Left lung (tissue), 10 donors: ENCODE results near the gene USP19. TPM values are rescaled to one million over a fixed set of nuclear protein-coding genes. Genes with fewer than 3 reads are reported as not detected.
A peak's percentile ranks its signal among the peaks of the same experiment; 100 is the strongest.

Experiments used
- ATAC-seq: fragments of 200-7000 bp; cut with Tn5 transposase; one replicate; pipeline ENCODE4 v1.9.1; 2020; ENCODE audit warnings: moderate library complexity
- DNase-seq, 4 donors: peaks; one replicate each; pipeline ENCODE4 v3.0.0-alpha.2; 2013 to 2020
- H3K27ac ChIP-seq, 2 donors: fragments of 200-600 bp; sonication (generic) in 1 of 2; one replicate each; pipeline versions ENCODE4 v1.5.0 to v1.8.0; 2020 to 2021
- H3K27me3 ChIP-seq, 2 donors: fragments of 200-600 bp; sonication (generic) in 1 of 2; one replicate each; pipeline versions ENCODE4 v1.5.0 to v1.8.0; 2020 to 2021
- H3K36me3 ChIP-seq, 2 donors: fragments of 200-600 bp; sonication (generic) in 1 of 2; one replicate each; pipeline versions ENCODE4 v1.5.0 to v1.8.0; 2020 to 2021
- H3K4me1 ChIP-seq, 2 donors: fragments of 200-600 bp; one replicate each; pipeline ENCODE4 v1.8.0; 2021
- H3K4me3 ChIP-seq, 2 donors: fragments of 200-600 bp; sonication (generic) in 1 of 2; one replicate each; pipeline versions ENCODE4 v1.5.0 to v1.8.0; 2020 to 2021; ENCODE audit warnings: mild to moderate bottlenecking in 1 of 2
- H3K9me3 ChIP-seq, 2 donors: fragments of 200-600 bp; sonication (generic) in 1 of 2; one replicate each; pipeline versions ENCODE4 v1.5.0 to v1.8.0; 2020 to 2021
- CTCF ChIP-seq, 2 donors: fragments of 200-600 bp; sonication (generic) in 1 of 2; IDR thresholded peaks; one replicate each; pipeline versions ENCODE4 v1.5.0 to v1.8.0; 2021; ENCODE audit warnings: antibody characterized with exemption in 2 of 2
- intact Hi-C, 2 donors: fragments of 100-400 bp; cut with DNase I; formaldehyde crosslinking; loops; one replicate each; pipeline versions ENCODE4 v1.11.2 to v1.14.2; 2022
- polyA plus RNA-seq, 6 donors: library from polyadenylated mRNA; unstranded; fragments of 120-200 nt; gene quantifications; one replicate each; pipeline ENCODE4 v1.2.1, GENCODE V29; 2013; ENCODE audit not compliant: insufficient read length in 6 of 6
- total RNA-seq, 2 donors: library from RNA; stranded (reverse); fragmentation: NEBNext Ultra II Directional; extraction: Animal tissue kit (Norgen Biotek cat#: 25700); gene quantifications; one replicate each; pipeline ENCODE4 v1.2.1, GENCODE V29; 2021
- donor health status: DM: no; HTN: yes; CAD: no.
- donor health status: DM: no; HTN: no; CAD: no.

Gene USP19
- total and polyA plus RNA-seq, 8 donors, result 42.8 to 55.0 (median 49.8) TPM

- Histone ChIP-seq H3K36me3 (peaks cover 0 to 83% of the 10 kb centered on the region in 2 donors), H3K4me1 (peaks cover 12 to 18% of the 10 kb centered on the region in 2 donors), H3K4me3 (peak overlapping the region; percentile 63 to 80), H3K27ac (peak overlapping the region; percentile 90 to 92), H3K27me3 (no peaks in the 10 kb centered on the region), H3K9me3 (no peaks in the 10 kb centered on the region)
- no peak for TF ChIP-seq CTCF (IDR thresholded peaks at IDR 0.05)
- no peak for ATAC-seq
- no peak for DNase-seq
- intact Hi-C loops, result no loop called here
These were observed 611 bp upstream of the USP19 start for GRCh38 chr3:49121132-49121736.

GRCh38 chr3:49120096-49120437, 556 bp downstream of the USP19 start:
- no peak for ATAC-seq
- Histone ChIP-seq H3K9me3 (no peaks in the 10 kb centered on the region), H3K36me3 (peaks cover 4 to 83% of the 10 kb centered on the region in 2 donors), H3K27me3 (no peaks in the 10 kb centered on the region), H3K27ac (peak overlapping the region; percentile 90 to 92), H3K4me1 (peaks cover 12 to 18% of the 10 kb centered on the region in 2 donors), H3K4me3 (peak overlapping the region; percentile 63 to 80)
- intact Hi-C loops, result no loop called here
- no peak for TF ChIP-seq CTCF (IDR thresholded peaks at IDR 0.05)
- DNase-seq, result no peak

DNA sequence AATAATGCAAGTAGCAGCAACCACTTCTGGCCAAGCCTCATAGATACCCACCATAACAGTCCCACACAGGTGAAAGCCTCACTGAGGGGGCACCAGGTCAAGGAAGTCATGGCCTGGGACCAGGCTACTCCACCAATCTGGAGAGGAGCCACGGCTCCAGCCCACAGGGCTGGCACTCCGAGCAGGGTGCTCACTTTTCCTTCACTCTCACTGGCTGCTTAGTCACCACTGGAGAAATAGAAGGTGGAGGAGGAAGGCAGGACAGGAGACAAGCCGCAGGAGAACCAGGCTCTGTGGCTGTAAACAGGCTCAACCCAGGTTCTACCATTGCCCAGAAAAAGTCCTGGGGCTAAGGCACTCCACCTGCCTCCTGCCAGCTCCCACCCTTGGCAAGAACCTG, 1.2 kb downstream of the USP19 start:
- Histone ChIP-seq H3K27me3 (no peaks in the 10 kb centered on the region), H3K9me3 (no peaks in the 10 kb centered on the region), H3K4me3 (peak overlapping the region; percentile 63 to 80), H3K27ac (peak overlapping the region; percentile 90 to 92), H3K4me1 (peaks cover 12 to 18% of the 10 kb centered on the region in 2 donors), H3K36me3 (peaks cover 4 to 83% of the 10 kb centered on the region in 2 donors)
- DNase-seq, result no peak
- TF ChIP-seq CTCF (IDR thresholded peaks at IDR 0.05), result no peak
- intact Hi-C loops, result no loop called here
- no peak for ATAC-seq

DNA sequence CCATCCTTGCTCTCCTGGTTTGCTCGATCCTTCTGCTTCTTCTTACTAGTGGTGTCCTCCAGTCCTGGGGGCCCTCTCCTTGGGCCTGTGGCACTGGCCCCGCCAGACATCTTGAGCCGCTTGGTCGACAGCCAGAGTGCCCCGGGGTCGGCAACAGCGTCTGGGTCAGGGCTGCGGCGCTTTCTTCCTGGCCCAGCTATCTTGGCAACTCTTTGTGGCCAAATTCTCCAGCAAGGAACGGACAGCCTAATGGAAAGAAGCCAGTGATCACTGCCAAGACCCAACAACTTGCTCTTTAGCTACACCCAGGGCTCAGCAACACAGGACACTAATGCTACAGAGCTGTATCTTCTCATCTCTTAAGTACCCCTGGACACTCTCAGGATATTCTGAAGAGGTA, 1.6 kb downstream of the USP19 start:
- Histone ChIP-seq H3K4me3 (peak overlapping the region in 1 of 2 donors; percentile 63), H3K27ac (peak overlapping the region in 1 of 2 donors; percentile 92), H3K4me1 (peaks cover 12 to 18% of the 10 kb centered on the region in 2 donors), H3K36me3 (peaks cover 4 to 83% of the 10 kb centered on the region in 2 donors), H3K27me3 (no peaks in the 10 kb centered on the region), H3K9me3 (no peaks in the 10 kb centered on the region)
- no peak for ATAC-seq
- no peak for DNase-seq
- intact Hi-C loops, result no loop called here
- no peak for TF ChIP-seq CTCF (IDR thresholded peaks at IDR 0.05)

DNA sequence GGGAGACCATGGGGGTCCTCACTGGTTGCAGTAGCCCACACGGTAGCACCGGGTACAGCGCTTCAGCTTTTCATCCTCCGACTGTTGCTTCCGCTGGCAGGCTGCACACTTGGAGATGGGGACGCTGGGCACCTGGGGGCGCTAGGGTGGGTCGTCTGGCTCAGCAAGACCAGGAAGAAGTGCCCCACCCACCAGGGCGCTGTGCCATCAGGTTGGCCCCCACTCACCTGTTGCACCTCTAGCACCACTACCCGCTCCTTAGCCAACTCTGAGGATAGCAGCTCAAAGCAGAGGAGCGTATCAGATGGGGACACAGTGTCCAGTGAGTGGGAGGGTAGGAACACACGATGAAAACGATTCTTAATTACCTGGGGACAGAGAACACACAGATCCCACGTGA, 8.4 kb downstream of the USP19 start:
- H3K4me1 ChIP-seq, result no peaks in the 10 kb centered on the region
- no peaks in the 10 kb centered on the region for H3K9me3 ChIP-seq
- peaks cover 4 to 100% of the 10 kb centered on the region in 2 donors for H3K36me3 ChIP-seq
- H3K27me3 ChIP-seq, result no peaks in the 10 kb centered on the region
- no peak overlapping the region for H3K4me3 ChIP-seq
- DNase-seq (no peak), ATAC-seq (no peak)
- intact Hi-C loops, result no loop called here
- H3K27ac ChIP-seq, result no peak overlapping the region
- TF ChIP-seq CTCF (IDR thresholded peaks at IDR 0.05), result no peak
